Liver (tissue), 9 donors: Measurements from ENCODE around the gene PTPRN2. TPM values are rescaled to one million over a fixed set of nuclear protein-coding genes. Genes with fewer than 3 reads are reported as not detected.

Experiments used
- DNase-seq: peaks from one replicate; pipeline ENCODE4 v3.0.0-alpha.2; 2017; ENCODE audit warnings: low spot score
- H3K27ac ChIP-seq, 2 donors: one replicate each; pipeline ENCODE4 v1.7.0; 2013; ENCODE audit warnings: inconsistent platforms in 2 of 2, low read length in 2 of 2, control low read depth in 1 of 2, low read depth in 1 of 2, mild to moderate bottlenecking in 1 of 2
- H3K27me3 ChIP-seq, 4 donors: one replicate each; pipeline versions ENCODE4 v1.6.1 to v1.7.0; 2013; ENCODE audit warnings: low read length in 3 of 4, inconsistent platforms in 1 of 4, mild to moderate bottlenecking in 1 of 4, moderate library complexity in 1 of 4; ENCODE audit not compliant: control insufficient read depth in 4 of 4, insufficient read depth in 4 of 4
- H3K36me3 ChIP-seq, 4 donors: one replicate each; pipeline versions ENCODE4 v1.6.1 to v1.7.0; 2013; ENCODE audit warnings: low read length in 3 of 4, mild to moderate bottlenecking in 3 of 4, low read depth in 1 of 4, moderate library complexity in 1 of 4; ENCODE audit not compliant: control insufficient read depth in 4 of 4, insufficient read depth in 3 of 4
- H3K4me1 ChIP-seq, 4 donors: one replicate each; pipeline versions ENCODE4 v1.6.1 to v1.7.0; 2013; ENCODE audit warnings: low read length in 3 of 4, mild to moderate bottlenecking in 3 of 4, moderate library complexity in 1 of 4; ENCODE audit not compliant: control insufficient read depth in 4 of 4, insufficient read depth in 4 of 4
- H3K4me3 ChIP-seq, 3 donors: one replicate each; pipeline versions ENCODE4 v1.6.1 to v1.7.0; 2013; ENCODE audit warnings: low read length in 3 of 3, control low read depth in 1 of 3, low read depth in 1 of 3, mild to moderate bottlenecking in 1 of 3
- H3K9ac ChIP-seq, 2 donors: one replicate each; pipeline ENCODE4 v1.7.0; 2013; ENCODE audit warnings: low read length in 2 of 2, mild to moderate bottlenecking in 2 of 2, moderate library complexity in 2 of 2, control low read depth in 1 of 2, low read depth in 1 of 2
- H3K9me3 ChIP-seq, 4 donors: one replicate each; pipeline versions ENCODE4 v1.6.1 to v1.7.0; 2013; ENCODE audit warnings: low read length in 3 of 4; ENCODE audit not compliant: control insufficient read depth in 4 of 4
- ATF3 ChIP-seq: IDR thresholded peaks from 2 replicates; pipeline ENCODE4 v1.6.1; 2016; ENCODE audit warnings: antibody characterized with exemption
- CTCF ChIP-seq: fragments of 150-350 bp; IDR thresholded peaks from 2 replicates; pipeline ENCODE4 v1.5.1; 2017; ENCODE audit warnings: improper control_type of control experiment, low read depth, low read length; ENCODE audit not compliant: missing input control
- EGR1 ChIP-seq, 2 donors: IDR thresholded peaks; 2 replicates each; pipeline ENCODE4 v1.6.1; 2016 to 2018; ENCODE audit warnings: antibody characterized with exemption in 2 of 2, low read depth in 2 of 2
- FOXA1 ChIP-seq: IDR thresholded peaks from 2 replicates; pipeline ENCODE4 v1.6.1; 2016; ENCODE audit warnings: antibody characterized with exemption
- FOXA2 ChIP-seq: IDR thresholded peaks from 2 replicates; pipeline ENCODE4 v1.6.1; 2016; ENCODE audit warnings: antibody characterized with exemption
- GABPA ChIP-seq, 2 donors: IDR thresholded peaks in 1 of 2; conservative IDR thresholded peaks in 1 of 2; 2 replicates each; pipeline ENCODE4 v1.6.1; 2016; ENCODE audit warnings: antibody characterized with exemption in 2 of 2, mild to moderate bottlenecking in 1 of 2, moderate library complexity in 1 of 2
- HNF4A ChIP-seq, 2 donors: conservative IDR thresholded peaks; 2 replicates each; pipeline ENCODE4 v1.6.1; 2016; ENCODE audit warnings: antibody characterized with exemption in 2 of 2, mild to moderate bottlenecking in 2 of 2
- HNF4G ChIP-seq: IDR thresholded peaks from 2 replicates; pipeline ENCODE4 v1.6.1; 2016; ENCODE audit warnings: antibody characterized with exemption
- JUND ChIP-seq, 2 donors: IDR thresholded peaks; 2 replicates each; pipeline ENCODE4 v1.6.1; 2016; ENCODE audit warnings: antibody characterized with exemption in 2 of 2
- MAX ChIP-seq: IDR thresholded peaks from 2 replicates; pipeline ENCODE4 v1.6.1; 2016; ENCODE audit warnings: antibody characterized with exemption
- NR2F2 ChIP-seq: IDR thresholded peaks from 2 replicates; pipeline ENCODE4 v1.6.1; 2016; ENCODE audit warnings: antibody characterized with exemption
- RAD21 ChIP-seq, 2 donors: IDR thresholded peaks; 2 replicates each; pipeline ENCODE4 v1.6.1; 2016; ENCODE audit warnings: antibody characterized with exemption in 2 of 2, mild to moderate bottlenecking in 2 of 2
- REST ChIP-seq: IDR thresholded peaks from 2 replicates; pipeline ENCODE4 v1.6.1; 2016; ENCODE audit warnings: antibody characterized with exemption, mild to moderate bottlenecking
- RXRA ChIP-seq, 2 donors: IDR thresholded peaks; 2 replicates each; pipeline ENCODE4 v1.6.1; 2017 to 2018; ENCODE audit warnings: antibody characterized with exemption in 2 of 2, mild to moderate bottlenecking in 1 of 2
- SP1 ChIP-seq: IDR thresholded peaks from 2 replicates; pipeline ENCODE4 v1.6.1; 2018; ENCODE audit warnings: antibody characterized with exemption, mild to moderate bottlenecking
- TAF1 ChIP-seq: conservative IDR thresholded peaks from 2 replicates; pipeline ENCODE4 v1.6.1; 2016; ENCODE audit warnings: antibody characterized with exemption, mild to moderate bottlenecking
- YY1 ChIP-seq: IDR thresholded peaks from 2 replicates; pipeline ENCODE4 v1.6.1; 2016; ENCODE audit warnings: antibody characterized with exemption, mild to moderate bottlenecking
- ZBTB33 ChIP-seq: IDR thresholded peaks from 2 replicates; pipeline ENCODE4 v1.6.1; 2016; ENCODE audit warnings: antibody characterized with exemption
- WGBS: extraction: QIAGEN DNeasy Blood & Tissue Kit; methylation state at CpG from one replicate; pipeline ENCODE4 v1.1.7; 2013; 5-methylcytosine and 5-hydroxymethylcytosine counted together
- polyA plus RNA-seq, 2 donors: library from polyadenylated mRNA; stranded (reverse) in 1 of 2; unstranded in 1 of 2; fragments of 200-250 nt in 1 of 2; fragments of >200 nt in 1 of 2; fragmentation: Nextera tagmentation in 1 of 2; extraction: Ambion mirVana in 1 of 2; gene quantifications; one replicate each; pipeline versions ENCODE4 v1.2.1 to v1.2.3, GENCODE V29; 2013 to 2015
- total RNA-seq, 2 donors: library from RNA; depleted of rRNA; stranded (reverse); fragments of >200 nt; gene quantifications; one replicate each; pipeline ENCODE4 v1.2.3, GENCODE V29; 2014
- donor health status: healthy.
- donor health status: healthy.
- donor health status: healthy.
- donor health status: healthy.
- donor health status: healthy.

PTPRN2 gene
- total and polyA plus RNA-seq, 4 donors: 0.75 to 1.9 (median 1.1) TPM

- no peak overlapping the region for H3K4me3 ChIP-seq
- H3K27ac ChIP-seq: no peak overlapping the region
- H3K9ac ChIP-seq: no peak overlapping the region
- H3K9me3 ChIP-seq: no peaks in the 10 kb centered on the region
- 82% methylated on average over 9 of the region's 9 CpGs for WGBS
- no peaks in the 10 kb centered on the region for H3K27me3 ChIP-seq
- DNase-seq: no peak
- no peaks in the 10 kb centered on the region for H3K4me1 ChIP-seq
- TF ChIP-seq TAF1 (no peak), HNF4G (no peak), GABPA (IDR thresholded peaks at IDR 0.05 in 1 of 2, conservative IDR thresholded peaks at IDR 0.05 in 1 of 2) (no peak), HNF4A (conservative IDR thresholded peaks at IDR 0.05) (no peak), ZBTB33 (no peak), CTCF (no peak), NR2F2 (no peak), EGR1 (IDR thresholded peaks at IDR 0.05; ENCODE audit: low read depth in 2 of 2) (no peak), FOXA1 (no peak), RXRA (IDR thresholded peaks at IDR 0.05) (no peak), FOXA2 (no peak), MAX (no peak), REST (no peak), YY1 (no peak), JUND (IDR thresholded peaks at IDR 0.05) (no peak), SP1 (no peak), RAD21 (IDR thresholded peaks at IDR 0.05) (no peak), ATF3 (no peak)
- H3K36me3 ChIP-seq: no peaks in the 10 kb centered on the region
Measured at GRCh38 chr7:158399762-158400161, 187.9 kb downstream of the PTPRN2 start.
